ENCODE data around the gene PPM1F.

Gene PPM1F

DNA sequence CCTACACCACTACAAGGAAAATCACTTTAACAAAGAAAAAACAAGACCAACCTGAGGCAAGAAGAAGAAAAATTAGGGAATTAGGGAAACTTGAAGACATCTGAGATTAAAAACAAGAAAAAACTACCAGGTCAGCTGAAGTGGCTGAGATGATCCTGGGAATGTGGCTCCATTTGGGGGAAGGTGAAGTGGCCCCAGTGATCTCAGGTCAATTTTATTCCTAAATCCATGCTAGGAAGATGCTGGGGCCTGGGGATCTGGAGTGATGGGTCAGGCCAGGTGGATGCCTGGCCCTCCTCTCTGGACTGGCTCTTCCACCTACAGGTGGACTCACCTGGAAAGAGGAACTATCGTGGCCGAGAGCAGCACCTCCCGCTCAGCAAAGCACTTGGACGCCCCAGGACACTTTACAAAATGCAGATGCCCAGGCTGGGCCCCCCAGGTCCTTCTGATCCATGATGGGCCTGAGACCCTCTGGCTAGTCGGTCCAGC lies 23.3 kb upstream of the PPM1F start:
- no peak for DNase-seq

DNA sequence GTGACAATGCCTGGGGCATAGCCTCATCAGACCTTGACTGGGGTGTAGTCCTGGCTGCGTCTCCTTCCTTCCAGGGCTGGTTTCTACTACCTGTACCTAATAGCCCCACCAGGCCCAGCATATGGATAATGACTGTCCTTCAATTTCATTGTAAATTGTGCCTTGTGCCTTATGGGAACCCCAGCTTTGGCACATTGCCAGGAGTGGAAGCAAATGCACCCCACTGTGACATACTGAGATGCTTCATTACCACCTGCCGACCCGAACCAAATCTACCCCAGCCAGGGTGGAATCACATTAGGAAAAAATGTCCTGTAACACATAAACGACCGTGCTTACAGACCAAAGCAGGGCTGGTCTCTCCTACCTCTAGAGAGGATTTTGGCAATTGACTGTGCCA lies 22.6 kb upstream of the PPM1F start:
- no peak for DNase-seq

DNA sequence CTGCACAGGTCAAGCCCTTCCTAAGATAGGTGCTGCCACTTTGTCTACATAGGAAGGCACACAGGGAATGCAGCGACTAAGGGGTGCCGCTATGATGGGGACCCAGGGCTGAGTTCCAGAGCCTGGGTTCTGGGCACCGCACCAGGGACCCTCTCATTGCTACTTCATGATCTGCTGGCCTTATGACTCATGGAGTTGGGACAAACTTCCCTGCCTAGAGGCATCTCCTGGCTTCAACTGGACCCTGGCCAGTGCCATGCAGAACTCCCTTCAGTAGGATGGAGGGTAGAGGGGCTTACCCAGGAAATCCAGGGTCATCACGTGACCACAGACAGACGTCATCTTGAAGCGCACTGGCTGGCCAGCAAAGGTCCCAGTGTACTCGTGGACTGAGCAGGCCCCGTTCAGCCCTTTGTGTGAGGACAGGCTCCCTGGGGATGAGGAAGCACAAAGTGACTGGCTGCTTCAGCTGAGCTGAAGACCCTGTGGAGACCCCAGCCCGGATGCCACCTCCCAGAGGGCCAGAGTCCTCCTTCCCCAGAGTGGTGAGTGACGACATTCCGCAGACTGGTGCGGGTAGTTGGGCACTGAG lies 21.5 kb upstream of the PPM1F start:
- DNase-seq, result no peak

DNA sequence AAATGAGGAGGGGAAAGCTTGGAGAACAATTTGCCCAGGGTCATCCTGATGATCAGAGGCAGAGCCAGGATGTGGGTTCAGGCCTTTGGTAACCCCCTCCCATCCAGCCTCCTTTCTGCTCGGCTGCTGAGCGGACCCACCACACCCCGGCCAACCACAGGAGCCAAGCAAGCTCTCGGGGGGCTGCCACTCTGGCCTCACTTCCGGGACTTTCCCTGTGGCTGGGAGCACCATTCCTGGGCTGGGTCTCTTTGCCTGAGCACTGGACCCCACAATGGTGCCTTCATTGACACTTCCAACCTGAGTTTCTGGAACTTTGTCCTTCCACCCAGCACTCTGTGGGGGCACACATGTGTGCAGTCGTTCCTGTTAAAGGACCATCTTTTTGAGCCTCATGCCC lies 20.2 kb upstream of the PPM1F start:
- no peak for DNase-seq

DNA sequence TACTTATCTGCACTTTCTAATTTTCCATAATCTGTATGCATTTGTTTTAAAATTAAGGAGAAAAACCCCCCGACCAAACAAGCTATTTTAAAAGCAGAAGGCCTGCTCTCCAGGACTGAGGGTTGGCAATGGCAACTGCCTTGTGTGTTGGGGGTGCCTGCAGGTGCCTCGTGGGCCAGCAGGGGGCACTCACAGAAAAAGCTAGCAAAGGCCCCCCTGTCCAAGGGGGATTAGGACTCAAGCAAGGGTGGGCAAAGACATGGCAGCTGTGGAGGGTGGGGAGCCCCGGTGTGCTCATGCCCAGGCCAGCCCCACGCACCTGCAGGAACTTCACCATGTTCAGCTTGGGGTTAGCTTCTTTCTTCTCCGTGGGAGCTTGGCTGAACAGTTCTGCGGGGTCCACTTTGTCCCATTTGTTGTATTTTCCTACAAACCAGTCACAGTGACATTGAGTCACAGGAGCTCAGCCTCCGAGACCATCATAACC lies 19.7 kb upstream of the PPM1F start:
- DNase-seq, result no peak

DNA sequence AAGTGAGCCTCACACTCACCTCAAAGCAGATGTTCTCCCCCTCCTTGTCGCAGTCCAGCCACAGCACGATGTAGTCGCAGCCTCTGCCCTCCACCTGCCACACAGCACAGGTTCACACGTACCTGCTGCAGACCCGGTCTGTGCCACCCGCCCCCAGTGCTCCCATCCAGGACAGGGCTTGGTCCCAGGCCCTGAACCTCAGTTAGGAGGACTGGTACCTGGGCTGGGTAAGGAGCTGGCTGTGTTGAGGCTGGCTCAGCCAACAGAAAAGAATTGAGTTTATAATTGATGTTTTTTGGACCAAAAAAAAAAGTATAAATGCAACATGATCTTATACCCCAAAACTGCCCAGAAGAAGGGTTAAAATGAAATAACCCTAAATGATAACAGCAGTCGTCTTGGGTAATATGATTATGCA lies 19.2 kb upstream of the PPM1F start:
- DNase-seq, result no peak

DNA sequence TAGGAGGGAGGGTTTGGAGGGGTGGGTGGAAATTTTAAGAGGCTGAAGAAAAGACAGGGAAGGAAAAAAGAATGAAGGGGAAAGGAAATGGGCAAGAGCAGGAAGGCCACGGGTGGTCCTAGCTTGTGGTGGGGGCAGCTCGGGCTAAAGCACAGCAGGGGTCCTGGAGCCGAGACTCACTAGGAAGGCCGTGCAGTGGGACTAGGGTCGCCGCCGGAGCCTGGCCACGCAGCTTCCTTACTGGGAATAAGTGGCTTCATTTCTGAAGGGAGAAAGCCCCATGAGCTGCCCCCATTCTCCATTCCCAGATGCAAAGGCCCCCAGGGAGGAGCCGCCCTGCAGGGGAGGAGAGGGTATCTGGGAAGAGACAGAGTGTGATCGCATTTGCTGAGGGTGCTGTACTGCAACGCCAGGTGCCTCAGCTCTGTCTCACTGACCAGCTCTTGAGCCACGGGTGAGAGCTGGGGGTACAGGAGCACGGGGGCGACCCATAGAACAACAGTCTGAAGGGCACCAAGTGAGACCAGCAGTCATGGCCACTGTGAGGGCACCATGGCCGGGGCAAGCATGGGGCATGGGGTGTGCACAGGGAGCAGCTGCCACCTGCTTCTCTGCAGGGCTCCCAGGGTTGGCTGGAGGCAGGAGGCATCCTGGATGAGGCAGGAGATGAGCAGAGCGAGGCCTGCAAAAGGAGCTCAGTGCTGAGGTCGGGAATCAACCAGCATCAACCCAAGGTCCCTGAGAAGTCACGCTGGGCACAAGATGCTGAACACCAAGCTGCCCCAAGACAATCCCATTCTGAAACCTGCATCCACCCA lies 18.4 kb upstream of the PPM1F start:
- DNase-seq, result no peak

DNA sequence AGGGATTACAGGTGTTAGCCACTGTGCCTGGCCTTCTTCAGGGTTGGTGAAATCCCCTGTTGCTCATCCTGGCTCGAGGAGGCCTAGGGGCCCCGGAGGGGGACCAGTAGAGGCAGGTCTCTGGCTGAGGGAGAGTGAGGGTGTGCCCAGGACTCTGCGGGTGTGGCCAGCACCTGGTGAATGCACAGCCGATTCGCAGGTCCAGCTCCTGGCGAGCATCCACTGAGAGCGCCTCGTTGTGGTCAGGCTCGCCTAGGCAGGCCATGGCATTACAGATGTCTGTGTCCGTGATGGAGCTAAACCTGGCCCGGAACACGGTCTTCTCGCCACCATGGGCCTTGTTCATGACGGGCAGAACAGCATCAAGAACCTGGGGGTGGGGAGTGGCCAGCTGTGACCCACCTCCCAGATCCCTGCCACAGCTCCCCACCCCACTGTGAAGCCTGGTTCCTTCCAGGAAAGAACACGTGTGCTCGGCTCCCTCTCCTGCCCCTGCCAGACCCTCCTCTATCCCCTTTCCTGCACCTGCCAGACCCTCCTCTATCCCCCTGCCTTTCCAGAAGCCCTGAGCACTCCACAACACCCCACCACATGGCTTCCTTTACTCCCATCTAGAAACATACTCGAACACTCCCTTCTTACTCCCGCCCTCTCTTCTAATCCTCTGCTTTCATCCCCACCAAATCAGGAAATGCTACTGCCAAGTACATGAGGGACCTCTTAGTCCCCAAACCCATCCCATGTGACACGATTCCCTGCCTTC lies 17.6 kb upstream of the PPM1F start:
- DNase-seq, result no peak

DNA sequence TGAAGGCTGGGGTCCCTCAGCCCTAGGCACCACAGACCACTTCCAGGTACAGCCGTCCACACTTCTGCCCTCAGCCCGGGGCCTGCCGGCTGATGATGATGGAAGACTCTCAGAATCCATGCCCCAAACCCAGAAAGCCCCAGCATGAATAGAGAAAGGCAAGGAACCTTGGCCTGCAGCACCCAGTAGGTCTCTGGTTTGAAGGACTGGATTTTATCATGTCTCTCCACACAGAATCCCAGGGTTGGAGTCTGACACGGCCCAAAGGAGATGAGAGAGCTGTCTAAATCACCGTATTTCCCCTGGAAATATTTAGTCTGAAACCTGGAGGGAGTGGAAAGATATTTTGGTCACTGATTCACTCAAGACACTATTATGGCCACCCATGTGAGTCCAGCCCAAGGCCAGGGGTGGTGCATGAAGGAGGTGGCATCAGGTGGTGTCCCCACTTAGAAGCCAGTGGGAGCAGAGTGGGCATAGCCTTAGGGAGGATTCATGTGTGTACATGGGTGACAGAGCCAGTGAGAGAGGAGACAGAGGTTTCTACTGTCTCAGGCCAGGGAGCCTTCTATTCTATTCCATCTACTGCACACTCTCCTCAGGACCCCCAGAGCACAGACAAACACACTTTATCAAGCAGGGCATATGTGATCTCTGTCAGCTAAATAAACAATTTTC lies 15.9 kb upstream of the PPM1F start:
- no peak for DNase-seq

DNA sequence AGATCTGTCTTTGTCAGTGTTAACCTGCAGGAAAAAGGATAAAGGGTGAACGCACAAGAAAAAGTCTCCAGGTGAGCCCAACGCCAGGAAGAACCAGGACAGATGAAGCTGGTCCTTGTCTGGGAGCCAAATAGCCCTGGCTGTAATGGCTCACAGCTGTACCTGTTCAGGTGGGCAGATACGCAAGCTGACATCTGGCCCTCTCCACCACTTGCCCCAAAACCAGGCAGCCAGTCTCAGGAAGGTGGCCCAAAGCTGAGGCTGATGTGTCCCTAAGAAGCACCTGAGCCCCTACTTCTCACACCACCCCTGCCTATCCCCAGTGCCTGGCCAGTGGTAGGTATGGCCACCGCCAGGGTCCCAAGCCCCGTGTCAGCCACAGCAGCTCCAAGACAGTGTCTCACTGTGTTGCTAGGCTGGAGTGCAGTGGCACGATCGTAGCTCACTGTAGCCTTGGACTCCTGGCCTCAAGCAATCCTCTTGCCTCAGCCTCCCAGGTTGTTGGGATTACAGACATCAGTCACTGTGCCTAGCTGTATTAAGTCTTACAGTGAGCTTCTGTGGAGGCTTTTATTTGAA lies 15.1 kb upstream of the PPM1F start:
- DNase-seq, result no peak

DNA sequence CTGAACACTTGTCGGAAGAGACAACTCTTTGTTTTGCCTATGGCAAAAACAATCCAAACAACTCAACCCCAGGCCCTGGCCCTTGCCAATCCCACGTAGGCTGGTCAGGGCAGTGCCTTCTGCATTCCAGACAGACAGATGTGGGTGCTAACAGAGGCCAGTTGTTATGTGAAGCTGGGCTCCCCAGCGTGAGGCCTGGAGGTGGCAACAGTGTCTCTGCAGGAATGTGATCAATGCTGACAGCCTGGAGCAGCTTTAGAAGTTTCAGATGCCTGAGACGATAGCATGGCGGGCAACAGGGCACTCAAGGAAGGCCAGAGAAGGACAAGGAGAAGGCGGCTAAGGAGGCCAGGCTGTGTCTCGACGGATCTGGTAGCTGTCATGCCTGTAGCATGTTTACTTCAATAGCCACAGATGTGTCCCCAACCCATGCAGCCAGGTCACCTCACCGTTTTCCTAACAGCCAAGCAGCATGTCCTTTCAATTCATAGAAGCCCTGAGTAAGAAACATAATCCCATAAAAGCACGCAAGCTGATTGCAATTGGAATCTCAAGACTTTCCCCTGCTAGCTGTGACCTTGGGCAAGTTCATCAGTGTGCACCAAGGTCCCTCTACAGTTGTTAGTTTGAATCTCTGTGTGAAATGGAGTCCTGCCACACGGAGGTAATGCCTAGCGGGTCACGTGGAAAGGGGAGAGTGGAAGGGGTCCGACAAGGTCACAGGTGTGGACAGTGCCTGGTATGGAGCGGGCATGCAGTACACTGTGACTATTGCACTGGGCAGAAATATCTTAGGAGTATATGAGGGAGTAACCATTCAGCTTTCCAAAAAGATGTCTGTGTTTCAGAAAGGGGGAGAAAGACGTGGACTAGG lies 14.2 kb upstream of the PPM1F start:
- DNase-seq, result no peak

DNA sequence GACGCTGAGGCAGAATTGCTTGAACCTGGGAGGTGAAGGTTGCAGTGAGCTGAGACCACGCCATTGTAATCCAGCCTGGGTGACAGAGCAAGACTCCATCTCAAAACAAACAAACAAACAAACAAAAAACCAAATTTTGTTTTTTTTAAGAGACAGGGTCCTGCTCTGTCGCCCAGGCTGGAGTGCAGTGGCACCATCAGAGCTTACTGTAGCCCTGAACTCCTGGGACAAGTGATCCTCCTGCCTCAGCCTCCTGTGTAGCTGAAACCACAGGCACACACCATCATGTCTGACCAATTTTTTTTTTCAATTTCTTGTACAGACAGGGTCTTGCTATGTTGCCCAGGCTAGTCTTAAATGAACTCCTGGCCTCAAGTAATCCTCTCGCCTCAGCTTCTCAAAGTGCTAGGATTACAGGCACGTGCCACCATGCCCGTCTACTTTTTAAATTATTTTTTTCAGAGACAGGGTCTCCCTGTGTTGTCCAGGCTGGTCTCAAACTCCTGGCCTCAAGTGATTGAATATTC lies 13.2 kb upstream of the PPM1F start:
- DNase-seq, result no peak

DNA sequence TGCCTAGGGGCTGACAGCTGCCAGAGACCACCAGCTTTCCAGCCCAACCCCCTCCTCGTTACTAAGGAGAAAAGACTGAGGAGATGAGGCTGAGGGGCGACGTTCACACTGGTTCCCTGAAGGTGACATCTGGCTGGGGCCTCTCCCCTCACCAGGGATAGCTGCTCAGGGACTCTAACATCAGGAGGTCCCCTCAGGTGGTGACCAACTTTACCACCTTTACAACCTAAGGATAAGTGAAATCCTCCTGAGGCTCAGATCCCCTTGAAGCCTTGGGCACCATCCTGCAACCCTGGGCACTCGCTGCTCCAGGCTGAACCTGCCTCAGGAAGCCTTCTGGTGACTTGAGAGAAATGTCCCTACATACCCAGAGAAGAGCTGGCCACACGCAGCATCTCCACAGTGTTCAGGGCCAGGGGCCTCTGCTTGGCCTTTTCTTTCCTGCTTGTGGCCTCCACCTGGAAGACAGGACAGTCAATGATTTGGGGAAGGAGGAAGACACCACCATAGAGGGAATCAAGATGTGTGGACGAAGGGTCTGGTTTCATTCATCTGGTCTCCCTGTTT lies 12.4 kb upstream of the PPM1F start:
- DNase-seq, result no peak

DNA sequence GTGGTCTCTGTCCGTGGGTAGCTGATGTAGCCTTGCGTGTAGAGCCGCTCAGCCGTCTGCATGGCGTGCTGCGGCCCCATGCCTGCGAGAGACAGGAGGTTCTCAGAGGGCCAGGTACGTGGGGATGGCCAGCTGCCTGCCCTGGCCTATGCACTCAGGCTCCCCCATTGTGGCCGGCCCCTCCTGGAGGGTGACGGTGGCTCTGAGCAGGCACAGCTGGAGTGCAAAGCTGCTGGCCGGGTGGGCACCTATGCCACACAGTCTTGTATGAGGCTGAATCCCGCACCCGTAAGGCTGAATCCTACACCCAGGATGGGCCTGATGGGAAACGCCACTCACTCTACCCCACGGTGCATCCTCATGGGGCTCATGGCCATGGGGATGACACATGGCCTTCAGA lies 11.6 kb upstream of the PPM1F start:
- no peak for DNase-seq

DNA sequence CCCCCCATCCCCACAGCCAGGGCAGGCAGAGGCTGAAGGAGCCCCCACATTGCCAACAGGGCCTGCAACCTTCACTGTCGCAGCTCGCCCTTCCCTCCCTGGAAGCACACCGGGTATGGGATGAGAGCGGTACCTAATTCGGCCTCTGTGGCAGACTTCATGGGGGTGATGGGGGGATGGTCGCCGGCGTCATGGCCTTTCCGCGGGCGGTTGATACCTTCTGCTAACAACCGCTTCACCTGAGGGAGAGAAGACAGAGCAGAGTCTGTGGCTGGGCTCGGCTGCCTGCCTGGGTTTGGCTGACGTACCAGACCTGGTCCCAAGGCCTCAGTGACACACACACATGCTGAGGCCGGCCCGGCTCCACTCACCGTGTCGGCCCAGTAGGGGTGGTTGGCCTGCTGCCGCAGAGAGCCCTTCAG lies 11.2 kb upstream of the PPM1F start:
- DNase-seq, result no peak

DNA sequence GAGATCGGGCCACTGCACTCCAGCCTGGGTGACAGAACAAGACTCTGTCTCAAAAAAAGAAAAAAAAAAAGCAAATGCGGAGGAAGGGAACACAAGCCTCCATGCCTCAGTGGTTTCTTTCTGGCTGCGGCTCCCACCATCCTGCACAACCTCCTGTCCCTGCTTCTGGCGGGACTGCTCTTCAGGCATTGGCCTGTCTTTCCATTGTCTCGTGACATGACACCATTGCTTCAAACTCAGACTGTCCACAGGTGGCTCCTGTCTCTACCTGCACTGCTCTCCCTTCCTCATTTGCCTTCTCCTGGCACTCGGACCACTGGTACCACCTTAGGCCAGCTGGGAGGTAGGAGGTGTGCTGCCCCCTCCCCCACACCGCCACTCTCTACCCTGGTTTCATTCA lies 10.6 kb upstream of the PPM1F start:
- DNase-seq, result no peak

DNA sequence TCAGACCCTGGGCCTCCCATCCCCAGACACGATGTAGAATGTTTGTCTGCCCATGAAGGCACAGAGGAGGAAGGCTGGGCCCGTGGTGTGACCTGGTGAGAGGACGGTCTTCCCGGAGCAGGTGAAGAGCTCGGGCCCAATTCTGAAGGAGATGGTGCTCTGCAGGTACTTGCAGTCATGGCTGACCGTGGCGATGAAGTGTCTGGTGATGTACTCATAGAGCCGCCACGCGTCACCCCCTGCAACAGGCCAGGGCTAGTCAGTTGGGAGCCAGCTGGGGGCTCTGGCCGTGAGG lies 10.0 kb upstream of the PPM1F start:
- no peak for DNase-seq

DNA sequence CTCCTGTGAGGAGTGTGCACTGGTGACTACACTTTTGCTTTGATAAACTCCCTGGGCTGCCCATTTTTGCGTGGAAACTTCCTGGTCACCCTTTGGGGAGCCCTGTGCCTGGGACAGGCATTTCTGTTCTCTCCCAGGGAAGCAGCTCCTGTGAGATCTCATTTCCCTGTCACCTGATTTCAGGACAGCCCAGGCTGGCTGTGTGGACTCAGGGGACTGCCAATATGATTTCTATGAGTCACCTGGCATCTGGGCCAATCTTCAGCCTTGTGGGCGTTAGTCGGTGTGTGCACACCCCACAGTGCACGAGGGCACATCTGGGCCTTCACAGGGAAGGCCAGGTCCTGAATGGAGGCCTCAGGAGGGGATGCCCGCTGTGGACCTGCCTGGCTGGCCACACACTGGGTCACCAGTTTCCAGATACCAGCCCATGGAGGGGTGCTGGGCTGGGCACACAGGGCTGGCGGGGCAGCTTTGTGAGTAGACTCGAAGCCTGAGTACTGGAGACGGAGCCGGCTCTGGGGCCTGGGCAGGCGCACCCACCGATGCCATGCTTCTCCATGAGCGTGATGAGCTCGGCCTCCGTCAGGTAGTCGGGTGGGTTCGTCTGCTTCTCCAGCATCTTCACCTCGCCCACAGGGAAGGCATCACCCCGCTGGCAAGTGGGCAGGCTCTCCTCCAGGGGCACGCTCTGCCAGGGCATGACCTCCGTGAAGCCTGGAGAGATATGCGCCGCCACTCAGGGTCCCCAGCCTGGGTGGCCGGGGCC lies 9.4 kb upstream of the PPM1F start:
- DNase-seq, result no peak

DNA sequence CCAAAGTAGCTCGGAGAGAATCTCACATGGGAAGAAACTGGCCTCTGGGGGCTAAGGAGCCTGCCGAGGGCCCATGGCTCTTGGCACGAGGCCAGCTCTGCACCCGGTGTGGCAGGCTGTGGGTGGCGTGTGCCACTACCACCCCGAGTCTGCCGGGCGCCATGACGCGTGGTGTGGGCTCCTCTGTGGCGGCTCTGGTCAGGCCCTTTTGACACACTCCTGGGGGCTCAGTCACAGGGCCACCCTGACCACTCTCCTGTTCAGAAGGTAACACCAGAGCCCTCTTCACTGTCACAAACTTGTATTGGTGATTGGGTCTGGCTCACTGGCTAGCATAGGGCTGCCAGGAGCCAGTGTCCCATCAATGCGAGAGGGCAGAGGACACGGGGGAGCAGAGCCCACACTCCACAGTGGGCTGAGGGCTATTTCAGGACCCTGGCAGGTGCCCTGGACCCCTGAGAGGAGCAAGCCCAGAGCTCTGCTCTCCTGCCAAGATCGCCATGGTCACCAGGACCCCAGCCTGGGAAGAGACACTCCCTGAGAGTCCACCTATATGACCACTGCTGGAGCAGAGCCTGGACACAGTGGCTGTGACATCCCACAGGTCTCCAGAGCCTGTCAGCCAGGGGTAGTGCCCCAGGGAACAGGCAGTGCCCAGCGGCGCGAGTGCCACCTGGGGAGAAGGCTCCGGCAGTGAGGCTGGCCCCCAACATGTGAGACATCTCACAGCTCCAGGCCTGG lies 8.6 kb upstream of the PPM1F start:
- no peak for DNase-seq
